HG02981 (cell line): ENCODE data around the gene PCNX2.

Source experiments
- ATAC-seq: cut with Tn5 transposase; IDR thresholded peaks from one replicate; pipeline ENCODE4 v1.9.1; 2021; ENCODE audit warnings: mild to moderate bottlenecking, moderate library complexity; ENCODE audit not compliant: unreplicated experiment

Gene PCNX2

DNA sequence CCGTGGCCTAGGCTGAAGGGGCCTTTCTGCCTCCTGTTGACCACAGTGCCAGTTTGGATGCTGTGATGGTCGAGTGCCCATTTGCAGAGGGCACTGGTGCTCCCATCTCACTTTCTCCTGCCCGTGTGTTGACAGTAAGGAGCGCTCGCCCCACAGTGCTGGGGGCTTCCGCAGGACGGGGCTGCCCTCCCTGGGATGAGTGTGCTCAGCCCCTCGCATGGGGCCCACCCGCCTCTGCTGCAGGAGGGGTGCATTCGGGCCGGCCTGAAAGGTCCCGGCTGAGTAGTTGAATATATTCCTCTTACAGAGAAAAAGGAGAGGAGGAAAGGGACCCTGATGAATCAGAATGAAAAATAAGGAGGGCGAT is 307.8 kb downstream of the PCNX2 start:
- no peak for ATAC-seq

DNA sequence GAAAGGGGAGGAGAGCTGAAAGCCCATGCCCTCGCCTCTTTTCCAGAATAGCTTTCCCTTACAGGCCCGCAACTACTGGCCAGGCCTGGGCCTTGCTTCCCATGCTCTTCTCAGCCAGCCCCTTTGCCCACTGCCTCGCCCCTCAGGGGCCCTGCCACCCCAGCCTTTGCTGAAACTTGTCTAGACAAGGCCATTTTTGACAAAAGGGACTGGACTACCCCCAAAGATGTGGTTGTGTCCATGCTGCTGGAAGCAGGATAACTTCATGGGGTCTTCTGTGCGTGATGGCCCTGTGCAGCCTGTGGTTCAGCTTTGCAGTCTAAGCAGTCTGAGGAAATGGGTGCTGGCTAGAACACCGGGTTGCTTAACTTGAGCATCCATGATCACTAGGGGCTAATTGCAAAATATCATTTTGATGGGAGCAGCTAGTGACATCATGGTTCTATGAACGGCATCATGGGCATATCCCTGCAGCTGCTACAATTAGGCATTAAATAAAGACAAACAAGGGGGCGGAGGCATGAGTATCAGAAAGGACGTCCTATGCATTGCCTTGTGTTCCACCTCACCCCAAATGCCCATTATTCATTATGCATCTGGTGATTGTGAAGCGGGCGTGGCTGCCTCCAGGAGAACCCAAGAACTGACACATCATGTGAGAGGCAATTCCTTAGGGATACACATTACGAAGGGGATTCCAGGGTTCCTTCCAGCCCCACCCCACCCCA is 308.3 kb downstream of the PCNX2 start:
- no peak for ATAC-seq

DNA sequence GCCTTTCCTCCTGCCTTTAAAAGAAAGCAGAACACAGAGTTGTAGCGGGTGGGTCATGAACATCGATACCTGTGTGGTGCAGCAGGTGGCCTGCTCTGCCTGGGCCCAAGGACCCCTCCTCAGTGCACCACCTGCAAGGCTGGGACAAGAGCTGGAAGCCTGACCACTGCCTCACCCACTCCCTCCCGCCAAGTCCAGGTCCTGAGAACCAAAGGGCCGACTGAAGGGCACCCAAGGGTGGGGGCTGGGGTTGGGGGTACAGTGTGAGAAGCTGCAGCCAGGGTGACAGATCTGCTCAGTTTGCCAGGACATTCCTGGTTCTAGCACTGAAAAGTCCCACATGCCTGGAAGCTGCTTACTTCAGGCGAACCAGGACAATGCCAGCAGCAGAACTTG is 309.0 kb downstream of the PCNX2 start:
- ATAC-seq = no peak

DNA sequence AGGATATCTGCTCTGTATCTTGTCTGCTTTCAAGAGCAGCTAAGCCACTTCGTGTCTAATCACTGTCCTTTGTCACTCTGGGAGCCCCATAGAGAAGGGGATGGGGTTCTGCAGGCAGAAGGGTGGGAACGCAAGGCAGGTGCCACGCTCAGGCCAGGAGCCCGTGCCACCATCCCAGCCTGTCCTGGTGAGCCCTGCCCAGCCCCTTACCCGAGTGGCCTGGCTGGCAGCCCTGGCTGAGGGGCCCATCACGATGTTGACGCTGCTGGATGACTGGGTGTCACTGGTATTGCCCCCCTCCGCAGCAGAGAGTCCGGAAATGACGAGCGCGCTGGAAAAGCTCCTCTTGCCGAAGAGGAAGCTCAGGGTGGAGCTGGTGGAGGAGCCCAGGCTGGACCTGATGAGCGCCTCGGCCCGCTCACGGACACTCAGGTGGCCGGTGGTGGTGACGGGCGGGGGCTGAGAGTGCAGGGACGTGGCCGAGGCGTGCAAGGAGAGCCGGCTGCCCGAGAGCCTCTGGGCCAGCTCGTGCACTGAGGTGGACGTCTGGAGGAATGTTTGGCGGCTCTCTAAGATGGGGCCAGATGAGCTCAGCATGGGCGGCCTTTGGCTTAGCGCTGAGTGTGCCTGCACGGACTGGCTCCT is 309.5 kb downstream of the PCNX2 start:
- ATAC-seq = no peak

DNA sequence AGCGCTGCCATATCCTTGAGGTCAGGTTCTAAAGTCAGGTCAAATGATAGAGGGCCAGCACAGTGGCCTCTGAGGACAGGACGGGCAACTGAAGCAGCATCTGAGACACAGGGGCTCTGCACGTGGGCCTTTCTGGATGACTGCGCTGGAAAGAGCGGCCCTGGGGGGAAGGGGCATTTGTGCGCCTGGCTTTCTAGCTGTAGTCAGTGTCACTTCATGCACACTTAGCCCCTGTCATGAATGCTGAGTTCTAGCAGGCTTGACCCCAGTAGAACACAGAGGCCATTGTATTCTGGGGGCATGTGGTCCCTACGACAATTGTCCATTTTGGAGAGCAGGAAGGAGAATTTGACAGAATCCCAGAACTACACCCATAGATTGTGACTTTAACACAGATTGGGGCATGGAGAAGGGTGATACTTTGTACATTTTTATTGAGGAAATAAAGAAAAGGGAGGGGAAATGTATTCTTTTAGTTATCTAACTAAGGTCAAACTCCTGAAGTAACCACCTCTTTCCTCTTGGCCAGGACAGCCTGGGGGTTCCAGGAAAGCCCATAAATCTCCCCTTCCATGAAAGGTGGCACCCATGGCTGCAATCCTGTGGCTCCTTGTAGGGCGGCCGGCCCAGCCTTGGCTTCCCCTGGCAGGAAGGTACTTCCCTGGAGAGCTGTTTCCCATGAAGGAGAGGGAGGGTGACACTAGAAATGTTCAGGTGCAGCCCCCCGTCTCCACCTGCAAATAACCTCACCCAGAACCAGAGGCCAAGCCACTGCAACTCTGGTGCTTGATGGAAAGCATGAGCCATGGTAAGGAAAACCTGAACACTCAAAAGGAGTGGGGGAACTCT is 310.7 kb downstream of the PCNX2 start:
- no peak for ATAC-seq

DNA sequence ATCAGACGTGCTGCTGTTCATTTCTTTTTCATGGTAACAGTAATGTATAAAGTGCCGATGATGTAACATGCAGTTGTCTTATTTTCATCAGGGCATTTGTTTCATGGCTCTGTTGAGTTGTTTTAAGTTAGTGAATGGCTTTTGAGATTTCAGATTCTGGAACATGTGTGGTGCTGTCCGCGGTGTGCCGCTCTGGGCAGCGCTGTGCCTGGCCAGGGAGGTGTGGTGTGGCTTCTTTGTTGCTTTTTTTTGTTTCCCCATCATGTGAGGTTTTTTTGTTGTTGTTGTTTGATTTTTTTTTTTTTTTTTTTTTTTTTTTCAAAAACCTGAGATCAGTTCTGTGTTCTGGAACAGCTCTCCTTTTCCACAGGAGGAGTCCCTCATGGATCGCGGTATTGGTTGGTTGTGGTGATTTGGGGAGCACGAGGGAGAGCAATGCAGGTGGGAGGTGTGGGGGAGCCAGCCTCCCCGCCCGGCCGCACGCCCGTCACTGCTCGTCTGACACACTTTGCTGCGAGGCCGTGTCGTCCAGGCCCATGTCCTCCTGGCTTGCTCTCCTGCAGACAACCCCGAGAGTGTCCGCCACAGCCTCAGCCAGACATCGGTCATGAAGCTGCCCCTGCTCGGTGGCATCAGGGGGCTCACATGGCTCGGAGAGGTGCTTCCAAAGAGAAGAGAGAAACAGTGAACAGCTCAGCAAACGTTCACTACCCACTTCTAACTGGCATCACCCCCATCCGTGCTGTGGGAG is 311.5 kb downstream of the PCNX2 start:
- no peak for ATAC-seq

DNA sequence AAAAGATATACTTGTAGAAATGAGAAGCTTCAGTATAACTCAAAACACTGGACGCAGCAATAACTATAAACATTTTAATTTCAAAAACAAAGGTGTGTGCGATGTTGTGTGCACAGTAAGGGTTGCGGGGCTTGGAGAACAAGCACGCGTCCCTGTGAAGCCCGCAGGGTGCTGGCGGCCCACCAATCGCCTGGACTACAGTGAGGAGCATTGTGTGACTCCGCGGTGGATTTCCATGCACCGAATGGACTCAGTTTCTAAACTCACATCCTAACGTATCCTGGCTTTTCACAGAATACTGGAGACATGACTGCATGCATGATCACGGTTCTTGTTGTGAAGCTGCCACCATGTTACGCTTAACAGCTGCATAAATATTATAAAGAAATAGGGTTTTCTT is 312.1 kb downstream of the PCNX2 start:
- no peak for ATAC-seq

DNA sequence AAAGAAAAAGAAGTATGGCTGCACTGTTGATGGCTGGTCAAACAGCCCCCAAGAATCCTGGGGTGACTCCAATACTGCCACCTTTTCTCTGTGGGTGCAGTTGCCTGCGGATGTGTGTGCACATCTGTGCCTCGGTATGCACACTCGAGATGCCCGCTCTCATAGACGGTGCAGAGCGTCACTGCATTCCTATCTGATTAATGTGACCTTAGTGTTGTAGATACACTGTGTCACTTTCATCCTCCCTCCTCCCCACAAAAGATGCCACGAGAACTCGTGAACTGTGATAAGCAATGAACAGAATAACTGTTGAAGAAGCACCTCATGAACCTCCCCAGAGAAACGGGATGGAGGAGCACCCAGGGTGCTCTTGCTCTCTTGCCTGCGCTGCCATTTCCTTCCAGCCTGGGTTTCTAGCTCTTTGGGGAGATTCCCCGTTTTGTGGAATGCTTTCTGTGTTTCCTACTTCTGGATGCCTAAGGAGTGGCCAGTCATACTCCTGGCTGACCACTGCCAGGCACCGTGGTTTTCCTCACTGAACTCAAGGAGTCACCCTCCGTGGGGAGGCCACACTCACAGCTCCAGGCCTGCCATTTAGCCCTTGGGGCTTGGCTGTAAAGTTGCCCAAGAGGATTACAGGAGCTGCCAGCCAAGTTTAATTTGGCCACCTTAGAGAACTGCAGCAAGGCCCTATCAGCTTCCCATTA is 313.1 kb downstream of the PCNX2 start:
- ATAC-seq = no peak

DNA sequence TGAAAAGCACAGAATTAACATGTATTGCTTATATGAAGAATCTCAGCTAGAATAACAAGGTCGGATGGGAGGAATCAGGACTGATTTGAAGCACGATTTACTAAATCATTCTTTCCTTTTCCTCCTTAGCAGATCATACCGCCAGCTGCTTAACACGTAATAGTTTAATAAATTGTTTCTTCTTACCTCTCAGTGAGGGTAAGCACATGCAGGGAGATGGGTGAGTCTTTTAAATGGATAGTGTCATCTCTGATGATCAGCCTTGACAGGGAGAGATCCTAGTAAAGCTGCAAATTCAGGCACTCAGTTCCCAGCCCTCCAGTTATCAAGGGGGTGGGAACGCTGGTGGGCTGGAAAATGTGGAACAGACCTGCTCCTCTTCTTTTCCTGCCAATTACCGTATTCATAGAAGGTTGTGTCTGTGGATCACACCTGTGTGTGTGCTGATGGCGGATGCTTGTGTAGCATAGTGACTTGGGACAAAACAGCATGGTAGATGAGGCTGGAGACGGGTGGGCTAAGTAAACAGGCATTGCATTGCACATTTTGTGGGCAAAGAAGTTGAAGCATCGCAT is 314.5 kb downstream of the PCNX2 start:
- ATAC-seq = no peak

DNA sequence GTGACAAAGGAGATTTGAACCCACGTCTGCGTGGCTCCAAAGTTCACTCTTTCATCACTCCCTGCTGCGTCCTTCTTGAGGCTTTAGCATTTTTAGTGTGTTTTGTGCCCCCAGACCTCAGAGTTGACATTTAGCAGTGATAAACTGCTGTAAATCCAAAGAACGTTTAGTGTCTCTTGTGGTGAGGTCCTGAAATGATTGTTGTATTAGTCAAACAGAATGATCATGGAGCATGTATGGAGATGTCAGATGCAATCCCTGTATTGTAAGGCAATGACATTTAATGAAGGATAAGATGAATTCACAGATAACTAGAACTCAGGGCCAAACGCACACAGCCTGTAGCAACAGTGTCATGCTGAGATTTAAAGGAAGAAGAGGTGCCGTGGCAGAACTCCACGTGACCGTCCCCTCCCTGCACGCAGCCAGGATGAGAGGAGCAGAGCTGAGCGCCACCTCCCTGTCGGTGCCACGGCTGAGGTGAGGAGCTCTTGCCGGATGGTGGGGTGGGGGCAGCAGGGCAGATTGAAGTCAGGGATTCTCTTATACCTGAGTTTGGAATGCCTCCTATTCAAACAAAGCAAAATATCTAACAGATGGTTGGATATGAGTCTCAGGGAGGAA is 315.1 kb downstream of the PCNX2 start:
- ATAC-seq = no peak

DNA sequence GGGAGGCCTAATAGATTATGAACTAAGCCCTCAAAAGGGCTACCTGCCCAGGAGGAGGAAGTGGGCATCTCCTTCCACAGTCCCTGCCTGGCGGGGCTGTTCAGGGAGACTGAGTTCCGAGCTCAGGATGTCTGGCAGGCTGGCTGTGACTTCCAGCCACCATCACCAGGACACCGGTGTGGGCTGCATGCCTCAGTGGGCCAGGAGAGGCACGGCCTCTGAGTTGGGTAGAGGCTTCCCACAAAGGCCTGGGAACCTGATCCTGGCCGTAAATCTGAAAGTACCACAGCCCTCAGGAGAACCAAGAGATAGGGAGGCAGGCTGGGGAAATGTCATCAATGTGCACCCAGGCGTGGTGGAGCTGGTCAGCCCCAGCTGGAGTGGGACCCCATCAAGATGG is 316.0 kb downstream of the PCNX2 start:
- no peak for ATAC-seq

DNA sequence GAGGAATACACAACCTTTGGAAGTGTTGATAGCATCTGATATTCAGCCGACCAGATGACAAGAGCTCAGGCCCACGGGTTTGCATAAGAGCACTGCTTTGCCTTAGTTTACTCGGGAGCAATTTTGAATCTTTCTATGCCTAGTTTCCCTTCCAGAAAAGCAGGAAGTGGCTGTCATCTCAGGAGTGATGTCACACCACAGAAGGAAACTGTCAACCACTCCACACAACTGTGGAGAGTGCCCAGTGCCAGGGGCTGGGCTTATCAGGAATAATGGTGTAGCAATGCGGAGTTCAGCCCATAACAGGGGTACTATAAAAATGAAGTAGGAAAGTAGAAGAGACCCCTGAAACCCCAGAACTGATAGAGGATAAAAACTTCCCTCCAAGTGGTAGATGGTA is 316.7 kb downstream of the PCNX2 start:
- ATAC-seq = no peak

DNA sequence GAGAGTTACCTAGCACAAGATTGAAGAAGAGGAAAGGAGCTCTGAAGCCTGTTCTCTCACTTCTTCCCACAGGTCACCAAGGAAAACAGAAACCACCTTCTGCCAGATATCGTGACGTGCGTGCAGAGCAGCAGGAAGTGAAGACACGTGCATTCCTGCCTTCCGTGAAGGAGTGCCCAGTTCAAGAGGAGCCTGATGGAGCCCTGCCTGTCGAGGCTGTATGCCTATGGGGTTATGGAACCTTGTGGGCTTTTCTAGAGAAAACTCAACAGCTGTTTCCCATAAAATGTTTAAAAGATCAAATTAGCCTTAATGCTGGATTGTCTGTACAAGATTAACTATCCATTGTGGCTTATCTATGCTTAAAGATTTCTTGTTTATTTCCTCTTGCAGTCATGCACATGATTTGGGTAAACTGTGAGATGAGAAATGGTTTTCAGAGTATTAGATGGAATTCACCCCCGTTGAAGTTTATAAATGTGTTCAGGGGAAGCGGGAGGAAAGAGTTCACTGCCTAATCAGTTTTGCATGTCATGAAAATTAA is 317.4 kb downstream of the PCNX2 start:
- peak; percentile 49 for ATAC-seq

DNA sequence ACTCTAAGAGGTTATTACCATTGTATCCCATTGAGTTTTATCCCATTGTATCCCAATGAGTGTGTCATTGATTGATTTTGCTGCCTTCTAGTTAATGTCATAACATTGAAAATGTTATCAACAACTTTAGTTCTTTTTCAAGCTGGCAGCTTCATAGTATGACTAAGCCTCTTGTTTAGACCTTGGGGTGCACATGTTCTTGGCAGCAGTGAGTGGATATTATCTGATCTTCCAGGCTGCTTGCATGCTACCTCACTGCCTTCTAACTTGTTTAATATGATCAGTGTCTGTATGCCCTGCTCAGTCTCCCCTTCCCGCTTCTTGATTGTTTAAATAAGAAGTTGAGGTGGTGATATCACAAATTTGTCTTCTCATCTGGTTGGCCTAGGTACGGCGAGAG is 320.6 kb downstream of the PCNX2 start:
- ATAC-seq = no peak

DNA sequence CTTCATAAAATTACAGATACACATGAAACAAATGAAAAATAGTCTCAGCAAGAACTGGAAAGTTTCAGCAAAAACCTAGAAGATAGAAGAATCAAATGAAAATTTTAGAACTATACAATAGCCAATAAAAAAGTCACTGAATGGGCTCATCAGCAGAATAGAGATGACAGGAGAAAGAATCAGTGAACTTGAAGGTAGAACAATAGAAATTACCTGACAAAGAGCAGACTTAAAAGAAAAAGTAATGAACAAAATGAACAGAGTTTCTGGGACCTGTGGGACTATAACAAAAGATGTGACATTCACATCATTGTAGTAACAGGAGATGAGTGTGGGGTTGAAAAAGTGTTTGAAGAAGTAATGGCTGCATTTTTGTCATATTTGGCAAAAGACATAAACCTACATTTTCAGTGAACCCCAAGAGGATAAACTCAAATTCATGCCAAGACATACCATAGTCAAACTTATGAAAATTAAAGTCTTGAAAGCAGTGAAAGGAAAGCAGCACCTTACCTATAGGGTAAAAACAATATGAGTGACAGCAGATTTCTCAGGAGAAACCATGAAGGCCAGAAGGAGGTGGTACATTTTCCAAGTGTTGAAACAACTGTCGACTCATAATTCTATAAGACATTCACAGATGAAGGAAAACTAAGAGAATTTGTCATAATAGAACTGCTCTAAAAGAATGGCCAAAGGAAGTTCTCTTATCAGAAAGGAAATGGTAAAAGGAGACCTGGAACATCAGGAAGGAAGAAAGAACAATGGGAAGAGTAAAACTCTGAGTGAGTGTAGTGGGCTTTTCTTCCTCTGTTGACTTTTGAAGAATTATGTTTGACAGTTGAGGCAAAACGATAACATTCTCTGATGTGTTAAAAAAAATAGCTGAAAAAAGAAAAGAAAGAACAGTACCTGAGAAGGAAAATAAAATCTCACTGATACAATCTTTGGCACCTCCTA is 321.6 kb downstream of the PCNX2 start:
- ATAC-seq = no peak

DNA sequence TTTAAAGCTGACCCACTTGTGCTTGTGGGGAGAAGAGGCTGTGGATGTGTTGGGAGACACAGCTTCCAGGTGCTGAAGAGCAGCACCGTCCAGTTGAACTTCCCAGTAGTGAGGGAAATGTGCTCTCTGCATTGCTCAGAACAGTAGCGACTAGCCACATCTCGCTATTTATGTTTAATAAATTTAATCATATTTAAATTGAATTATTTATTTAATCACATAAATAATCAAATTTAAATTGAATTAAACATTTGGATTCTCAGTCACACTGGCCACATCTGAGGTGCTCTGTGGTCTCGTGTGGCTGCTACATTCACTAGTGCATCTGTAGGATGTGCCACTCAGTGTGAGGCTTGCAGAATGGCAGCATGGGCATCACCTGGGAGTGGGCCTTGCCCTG is 325.0 kb downstream of the PCNX2 start:
- no peak for ATAC-seq

DNA sequence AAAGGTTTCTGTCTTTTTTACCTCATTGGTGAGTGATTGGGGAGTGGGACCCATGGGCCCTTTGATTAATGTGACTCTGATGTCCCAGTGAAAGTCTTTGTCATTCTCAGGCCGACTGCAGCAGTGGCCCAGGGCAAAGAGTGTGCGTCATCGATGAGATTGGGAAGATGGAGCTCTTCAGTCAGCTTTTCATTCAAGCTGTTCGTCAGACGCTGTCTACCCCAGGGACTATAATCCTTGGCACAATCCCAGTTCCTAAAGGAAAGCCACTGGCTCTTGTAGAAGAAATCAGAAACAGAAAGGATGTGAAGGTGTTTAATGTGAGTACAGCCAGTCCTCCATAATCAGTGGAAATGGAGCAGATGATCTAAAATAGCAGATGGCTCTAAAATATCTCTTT is 325.7 kb downstream of the PCNX2 start:
- no peak for ATAC-seq

DNA sequence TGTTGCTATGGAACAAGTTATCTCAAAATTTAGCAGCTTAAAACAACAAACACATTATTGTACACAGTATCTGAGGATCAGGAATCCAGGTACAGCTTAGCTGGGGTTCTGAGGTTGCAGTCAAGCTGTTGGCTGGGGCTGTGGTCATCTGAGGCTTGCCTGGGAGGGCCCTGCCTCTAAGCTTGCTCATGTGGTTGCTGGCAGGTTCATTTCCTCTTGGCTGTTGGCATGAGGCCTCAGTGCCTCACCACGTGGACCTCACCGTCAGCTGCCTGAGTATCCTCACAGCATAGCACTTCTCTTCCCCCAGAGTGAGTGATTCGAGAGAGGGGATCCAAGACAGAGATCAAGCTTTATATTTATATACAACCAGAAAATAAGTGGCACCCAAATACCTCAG is 326.6 kb downstream of the PCNX2 start:
- peak; percentile 48 for ATAC-seq
